NCI-H2227 treated with DMSO at 0.1 percent for 48 hours (cell line): ENCODE measurements around the gene CACNA2D3.
"Not testable (repeated sequence)": the region's sequence is repeated elsewhere in the genome, so short reads cannot be mapped to it uniquely, and the experiment has no call there.

Experiments
- DNase-seq: peaks from one replicate; lab custom pipeline; 2025; lab: John Stamatoyannopoulos, UW

The CACNA2D3 gene

DNA sequence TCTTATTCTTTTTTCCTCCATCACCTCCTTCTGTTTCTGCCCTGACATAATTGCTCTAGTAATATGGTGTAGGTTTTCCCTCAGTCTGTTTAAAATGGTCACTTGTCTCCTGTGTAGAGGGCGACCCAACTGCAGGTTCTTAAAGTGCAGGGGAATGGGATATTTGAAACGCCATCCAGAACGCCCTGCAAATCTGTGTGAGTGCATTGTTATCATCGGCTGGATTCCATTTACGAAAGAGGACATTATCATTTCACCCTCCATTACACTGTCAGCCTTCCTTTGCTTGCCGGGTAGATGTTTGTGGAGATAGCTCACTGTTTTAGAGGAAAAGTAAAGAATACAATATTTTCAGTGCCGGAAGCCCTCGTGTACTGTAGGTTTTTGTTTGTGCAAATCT lies 451.5 kb downstream of the CACNA2D3 start:
- peak; percentile 49 for DNase-seq

DNA sequence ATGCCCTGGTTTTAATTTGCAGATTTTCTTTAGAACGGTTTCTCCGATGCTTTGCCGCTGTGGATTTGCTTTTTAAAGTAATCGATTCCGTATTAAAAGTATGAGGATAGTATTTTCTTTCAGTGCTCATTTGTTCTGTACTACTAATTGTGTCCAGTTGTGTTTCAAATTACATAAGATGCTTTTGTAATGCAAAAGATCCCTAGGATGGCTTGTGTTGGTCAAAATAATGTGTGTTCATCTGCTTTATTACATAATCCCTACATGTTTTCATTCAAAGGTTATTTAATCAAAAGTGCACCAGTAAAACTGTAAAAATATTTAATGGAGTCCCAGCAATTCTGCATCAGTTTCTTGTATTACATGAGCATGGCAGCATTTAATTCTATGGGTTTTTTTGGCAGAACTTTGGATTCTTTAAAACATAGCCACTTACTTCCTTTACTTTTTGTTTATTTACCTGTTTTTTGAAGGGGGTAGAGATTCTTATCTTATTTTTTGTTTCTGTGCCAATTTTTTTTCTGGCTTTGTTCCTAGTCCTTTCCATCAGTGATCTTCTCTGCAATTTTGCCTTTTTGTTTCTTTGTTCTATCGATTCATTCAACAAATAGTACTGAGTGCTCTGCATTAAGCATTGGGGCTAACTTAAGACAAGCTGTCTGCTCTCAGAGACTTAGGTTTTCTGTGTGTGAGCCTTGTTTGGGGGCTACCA lies 452.7 kb downstream of the CACNA2D3 start:
- no peak for DNase-seq

DNA sequence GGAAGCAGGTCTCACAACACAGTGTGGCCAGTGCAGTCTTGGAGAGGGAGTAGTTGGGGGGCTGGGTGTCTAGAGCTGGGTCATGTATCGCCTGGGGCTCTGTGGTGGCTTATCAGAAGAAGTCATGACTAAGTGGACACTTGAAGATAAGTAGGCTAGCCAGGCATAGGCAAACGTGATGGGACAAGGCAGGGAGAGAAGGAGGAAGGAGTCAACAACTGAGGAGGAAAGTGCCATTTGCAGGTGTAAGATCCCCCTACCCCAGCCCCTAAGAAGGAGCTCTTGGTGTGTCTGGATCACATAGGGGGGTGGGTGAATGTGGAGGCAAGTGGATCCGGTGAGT lies 453.2 kb downstream of the CACNA2D3 start:
- no peak for DNase-seq

DNA sequence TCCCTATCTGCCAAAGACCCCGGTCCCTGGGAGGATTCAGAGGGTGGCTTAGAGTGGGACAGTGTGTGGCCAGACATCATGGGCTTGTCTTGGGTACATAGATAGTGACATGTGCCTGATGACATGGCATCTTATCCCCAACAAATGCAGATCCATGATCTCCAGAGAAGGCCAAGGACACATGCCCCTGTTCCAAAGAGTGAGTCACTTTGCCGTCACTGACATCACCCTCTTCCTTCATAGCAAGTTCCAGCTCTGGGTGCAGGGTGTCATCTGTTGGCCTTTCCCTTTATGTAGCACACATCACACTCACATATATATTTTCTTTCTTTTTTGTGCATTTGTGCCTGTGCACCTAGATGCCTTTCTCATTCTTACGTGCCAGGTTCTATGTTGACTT lies 455.0 kb downstream of the CACNA2D3 start:
- no peak for DNase-seq

DNA sequence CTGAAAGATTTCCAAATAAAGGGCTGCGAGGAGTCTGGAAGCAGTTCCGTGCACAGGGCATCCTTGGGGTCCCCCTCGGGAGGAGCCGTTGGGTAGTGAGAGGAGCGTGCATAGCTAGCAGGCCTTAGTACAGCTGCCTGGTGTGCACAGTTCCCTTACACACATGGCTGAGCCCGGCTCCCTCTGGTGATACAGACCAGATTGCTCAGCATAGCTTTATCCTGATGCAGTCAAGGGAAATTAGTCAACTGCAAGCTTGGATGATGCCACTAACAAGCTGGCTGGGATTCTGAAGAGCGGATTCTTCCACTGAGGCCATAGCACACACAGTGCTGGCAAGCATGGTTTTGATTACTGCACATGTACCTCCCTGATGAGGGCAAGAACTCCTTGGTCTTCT lies 456.1 kb downstream of the CACNA2D3 start:
- DNase-seq: no peak

DNA sequence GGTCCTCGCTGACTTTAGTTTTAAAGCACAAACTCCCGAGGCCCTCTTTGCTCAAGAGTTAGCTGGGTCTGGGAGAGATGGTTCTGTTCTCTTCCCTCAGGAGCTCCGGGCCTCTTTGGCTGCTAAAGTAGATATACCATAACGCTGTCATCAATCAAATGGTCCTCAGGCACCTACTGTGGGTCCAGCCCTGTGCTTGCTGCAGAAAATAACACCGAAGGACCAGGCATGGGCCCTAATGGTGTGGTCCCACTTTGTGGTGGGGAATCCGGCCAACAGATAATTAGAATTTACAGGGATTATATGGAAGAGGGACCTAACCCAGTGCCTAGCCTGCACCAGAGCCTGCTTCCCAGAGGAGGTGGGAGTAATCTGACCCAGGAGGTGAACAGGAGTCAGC lies 458.1 kb downstream of the CACNA2D3 start:
- no peak for DNase-seq

DNA sequence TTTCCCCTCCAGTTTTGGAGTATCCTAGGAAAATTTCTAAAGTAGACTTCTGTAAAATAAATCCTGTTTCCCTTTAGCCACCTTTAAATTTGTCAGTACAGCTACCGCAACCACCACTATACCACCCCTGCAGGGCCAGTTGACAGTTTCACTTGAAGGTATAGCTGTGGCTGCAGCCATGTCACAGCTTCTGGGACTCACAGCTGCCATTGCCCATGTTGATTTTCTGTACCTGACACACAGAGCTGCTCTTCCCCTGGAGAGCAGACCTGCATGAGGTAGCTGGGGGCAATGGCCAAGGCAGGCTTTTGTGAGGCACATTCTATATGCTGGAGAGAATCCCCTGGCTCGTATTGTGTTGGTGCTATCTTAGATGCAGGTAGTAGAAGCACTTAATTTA lies 460.1 kb downstream of the CACNA2D3 start:
- DNase-seq: no peak

DNA sequence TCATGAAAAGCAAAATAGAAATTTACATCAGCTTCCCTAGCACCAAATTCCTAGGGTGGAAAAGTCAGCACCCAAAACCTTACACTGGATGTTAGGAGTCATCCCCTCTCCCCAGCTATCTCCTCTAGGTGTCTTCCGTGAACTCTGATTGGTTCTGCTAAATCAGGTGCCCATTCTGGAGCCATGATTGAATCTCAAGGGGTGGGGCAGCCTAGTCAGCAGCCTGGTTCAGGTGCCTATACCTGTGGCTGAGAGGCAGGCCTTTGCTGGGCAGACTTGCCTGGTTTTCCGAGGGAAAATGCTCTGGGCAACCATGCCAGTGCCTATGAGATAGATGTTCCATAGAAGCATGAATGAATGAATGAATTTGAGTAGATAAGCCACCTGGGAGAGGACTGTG lies 468.8 kb downstream of the CACNA2D3 start:
- DNase-seq: no peak

DNA sequence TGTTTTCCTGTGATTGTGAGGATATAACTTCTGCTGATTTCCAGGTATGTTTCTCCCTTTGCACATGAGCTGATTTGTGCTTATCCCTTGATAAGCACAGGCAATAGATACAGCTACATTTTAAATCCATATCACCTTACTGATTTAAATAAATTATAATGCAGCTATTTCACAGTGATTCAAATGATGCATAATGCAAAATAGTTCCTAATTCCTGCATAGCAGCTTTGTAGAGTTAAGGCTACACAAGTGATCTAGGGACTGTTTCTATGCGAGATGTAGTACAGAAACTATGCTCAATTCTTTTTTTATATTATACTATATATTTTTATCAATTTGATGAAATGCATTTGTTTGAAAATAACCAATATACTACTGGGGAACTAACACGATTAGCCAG lies 471.3 kb downstream of the CACNA2D3 start:
- DNase-seq: no peak

DNA sequence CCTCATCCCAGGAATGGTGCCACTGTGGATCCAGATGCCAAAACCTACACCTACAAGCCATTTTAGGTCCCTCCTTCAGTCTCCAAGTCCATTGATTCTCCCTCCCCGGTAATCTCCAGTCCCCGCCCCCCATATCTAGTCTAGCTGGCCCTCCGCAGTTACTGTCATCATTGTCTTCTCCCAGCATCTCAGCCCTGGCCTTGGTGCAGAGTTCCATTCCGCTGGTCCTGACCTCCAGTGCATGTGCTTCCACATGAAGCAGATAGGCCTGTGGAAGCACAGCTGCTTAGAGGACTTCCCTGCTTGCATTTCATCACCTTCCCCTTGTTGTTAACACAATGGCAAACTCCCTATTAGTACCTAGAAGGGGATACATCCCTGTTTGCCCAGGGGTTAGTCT lies 473.7 kb downstream of the CACNA2D3 start:
- no peak for DNase-seq

DNA sequence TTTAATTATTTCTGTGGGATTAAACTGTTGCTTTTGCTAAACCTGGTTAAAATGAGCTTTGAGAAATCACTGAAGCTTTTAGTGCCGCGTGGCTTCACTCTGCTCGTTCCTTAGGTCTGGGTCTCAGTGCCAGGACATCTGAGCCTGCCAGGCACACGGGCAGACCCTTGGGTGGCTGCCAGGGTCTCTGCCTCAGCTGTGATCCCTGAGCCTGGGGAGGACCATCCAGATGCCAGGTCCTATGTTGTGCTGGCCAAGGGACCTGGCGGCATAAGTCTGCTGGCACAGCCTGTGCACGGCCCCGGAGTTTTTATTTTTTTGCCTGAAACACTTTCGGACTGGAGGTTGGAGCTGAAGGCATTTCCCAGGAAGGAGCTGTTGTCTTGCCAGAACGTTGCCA lies 477.4 kb downstream of the CACNA2D3 start:
- no peak for DNase-seq

DNA sequence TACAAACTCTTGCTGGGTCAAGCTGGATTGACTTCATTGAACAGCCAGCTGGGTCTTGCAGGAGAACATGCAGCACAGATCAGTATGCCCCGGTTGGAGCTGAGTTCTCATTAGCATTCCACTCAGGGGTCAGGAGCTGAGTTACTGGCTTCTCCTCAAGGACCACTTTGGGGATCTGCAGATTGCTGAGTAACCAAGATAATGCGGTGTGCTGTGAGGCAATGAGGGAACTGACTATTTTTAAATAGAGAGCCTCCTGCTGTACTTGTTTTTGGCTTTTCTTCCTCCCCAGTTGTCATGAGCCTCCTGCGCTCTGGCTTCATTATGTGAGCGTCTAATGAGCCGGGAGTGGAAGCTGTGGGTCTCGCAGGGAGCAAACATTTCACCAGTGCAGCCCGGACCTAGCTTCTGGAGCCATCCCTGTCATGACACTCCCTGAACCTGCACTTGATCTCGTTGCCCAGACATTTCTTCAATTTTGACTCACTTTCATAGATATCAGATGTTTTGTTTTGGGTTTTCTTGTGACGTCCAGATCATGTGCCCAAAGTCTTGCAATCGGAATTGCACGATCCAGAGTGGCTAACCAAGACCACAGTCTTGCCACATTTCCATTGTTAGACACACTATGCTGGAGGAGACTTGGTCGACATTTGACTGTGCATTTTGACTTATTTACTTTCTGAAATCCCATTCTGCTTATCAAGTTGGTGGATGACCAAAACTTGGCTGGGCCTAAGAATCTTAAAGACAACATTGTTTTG lies 478.3 kb downstream of the CACNA2D3 start:
- peak; percentile 45 for DNase-seq

DNA sequence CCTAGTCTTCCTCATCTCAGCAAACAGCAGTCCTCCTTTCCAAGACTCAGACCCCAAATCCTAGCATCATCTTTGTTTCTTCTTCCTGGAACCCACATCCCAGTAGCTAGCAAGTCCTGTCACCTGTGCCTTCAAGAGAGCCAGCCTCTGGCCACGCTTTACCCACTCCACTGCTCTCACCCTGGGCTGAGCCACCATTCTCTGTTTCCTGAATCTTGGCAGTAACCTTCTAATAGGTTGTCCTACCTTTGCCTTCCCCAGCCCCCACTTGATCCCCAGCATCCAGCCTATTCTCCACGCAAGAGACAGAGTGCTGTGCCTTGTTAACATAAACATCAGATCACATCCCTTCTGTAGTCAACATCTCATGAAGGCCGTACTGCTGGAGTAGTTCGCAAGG lies 482.1 kb downstream of the CACNA2D3 start:
- no peak for DNase-seq

DNA sequence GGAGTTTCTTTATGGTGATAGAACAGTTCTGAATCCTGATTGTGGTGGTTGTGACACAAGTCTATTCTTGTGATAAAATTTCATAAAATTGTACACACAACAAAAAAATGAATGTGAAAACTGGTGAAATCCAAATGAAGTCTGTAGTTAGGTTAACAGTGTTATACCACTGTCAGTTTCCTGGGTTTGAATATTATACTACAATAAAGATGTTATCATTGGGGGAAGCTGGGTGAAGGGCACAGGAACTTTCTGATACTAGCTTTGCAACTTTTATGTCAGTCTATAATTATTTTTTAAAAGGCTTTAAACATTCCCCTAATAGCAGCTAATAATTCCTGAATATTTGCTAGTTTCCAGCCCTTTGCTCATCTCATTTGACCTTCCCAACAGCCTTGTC lies 485.7 kb downstream of the CACNA2D3 start:
- DNase-seq: no peak

DNA sequence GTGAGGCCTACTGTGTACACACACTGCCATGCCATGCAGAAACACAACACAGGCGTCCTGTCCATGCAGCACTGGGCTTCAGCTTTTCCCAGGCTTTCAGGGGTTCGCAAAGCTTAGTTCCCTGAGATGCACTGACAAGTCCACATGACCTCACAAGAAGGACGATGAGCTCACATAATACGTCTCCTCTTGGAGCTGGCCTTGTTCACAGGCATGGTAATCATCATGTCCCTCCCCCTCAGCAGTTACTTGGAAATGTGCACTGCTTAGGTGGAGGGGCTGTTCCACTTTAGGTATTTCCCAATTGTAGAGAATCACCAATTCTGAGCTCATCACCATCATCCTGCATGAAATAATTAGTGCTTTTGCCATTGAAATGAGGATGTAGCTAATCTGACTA lies 496.7 kb downstream of the CACNA2D3 start:
- DNase-seq: no peak

DNA sequence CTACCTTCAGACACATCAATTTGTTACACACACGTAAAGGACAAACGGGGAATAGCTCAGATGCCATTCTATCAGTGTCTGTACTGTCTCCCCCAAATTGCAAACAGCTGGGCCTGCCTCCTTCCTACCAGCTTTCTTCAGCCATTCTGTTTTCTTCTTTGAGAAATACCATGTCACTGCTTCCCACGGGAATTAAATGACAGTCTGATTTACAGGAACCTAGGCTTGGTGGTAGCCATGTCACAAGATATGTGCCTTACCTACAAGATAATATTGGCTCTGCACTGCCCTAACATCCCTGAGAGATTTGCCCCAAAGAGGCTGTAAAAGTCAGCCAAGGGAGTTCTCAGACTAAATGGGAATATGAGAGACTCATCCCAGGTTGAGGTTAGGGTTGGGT lies 497.2 kb downstream of the CACNA2D3 start:
- DNase-seq: no peak

DNA sequence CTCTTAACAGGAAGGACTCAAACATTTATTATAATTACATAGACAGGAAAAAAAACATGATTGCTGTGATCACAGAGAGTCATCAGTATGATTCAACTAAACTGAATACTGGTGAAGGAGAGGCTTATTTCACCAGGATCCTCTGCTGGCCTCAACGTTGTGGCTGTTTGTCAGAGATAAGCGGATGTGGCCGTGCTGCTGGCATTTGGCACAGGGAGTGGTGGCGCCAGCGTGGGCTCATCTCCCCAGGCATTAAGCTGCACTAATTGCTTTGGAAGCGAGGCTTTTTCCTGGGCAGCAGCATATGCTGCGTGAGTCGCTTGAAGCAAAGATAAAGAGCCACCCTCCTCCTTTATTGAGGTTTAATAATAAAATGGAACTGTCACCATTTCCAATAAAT lies 498.8 kb downstream of the CACNA2D3 start:
- peak; percentile 36 for DNase-seq

DNA sequence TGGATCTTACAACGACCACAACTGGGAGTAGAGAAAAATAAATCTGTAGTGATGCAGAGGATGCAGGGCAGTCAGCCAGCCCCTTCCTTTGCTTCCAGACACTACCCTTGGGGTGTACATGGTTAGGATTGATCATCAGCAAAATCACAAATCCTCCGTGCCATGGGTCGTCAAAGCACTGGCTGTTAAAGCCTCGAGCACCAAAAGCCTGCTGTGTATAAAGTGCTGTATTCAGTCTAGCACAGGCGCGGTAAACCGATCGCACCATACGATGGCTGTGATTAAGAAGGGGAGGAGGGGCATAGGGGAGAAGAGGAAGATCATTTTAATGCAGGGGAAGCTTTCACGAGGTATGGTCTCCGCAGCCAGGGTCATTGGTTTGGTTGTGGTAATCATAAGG lies 500.3 kb downstream of the CACNA2D3 start:
- DNase-seq: no peak

DNA sequence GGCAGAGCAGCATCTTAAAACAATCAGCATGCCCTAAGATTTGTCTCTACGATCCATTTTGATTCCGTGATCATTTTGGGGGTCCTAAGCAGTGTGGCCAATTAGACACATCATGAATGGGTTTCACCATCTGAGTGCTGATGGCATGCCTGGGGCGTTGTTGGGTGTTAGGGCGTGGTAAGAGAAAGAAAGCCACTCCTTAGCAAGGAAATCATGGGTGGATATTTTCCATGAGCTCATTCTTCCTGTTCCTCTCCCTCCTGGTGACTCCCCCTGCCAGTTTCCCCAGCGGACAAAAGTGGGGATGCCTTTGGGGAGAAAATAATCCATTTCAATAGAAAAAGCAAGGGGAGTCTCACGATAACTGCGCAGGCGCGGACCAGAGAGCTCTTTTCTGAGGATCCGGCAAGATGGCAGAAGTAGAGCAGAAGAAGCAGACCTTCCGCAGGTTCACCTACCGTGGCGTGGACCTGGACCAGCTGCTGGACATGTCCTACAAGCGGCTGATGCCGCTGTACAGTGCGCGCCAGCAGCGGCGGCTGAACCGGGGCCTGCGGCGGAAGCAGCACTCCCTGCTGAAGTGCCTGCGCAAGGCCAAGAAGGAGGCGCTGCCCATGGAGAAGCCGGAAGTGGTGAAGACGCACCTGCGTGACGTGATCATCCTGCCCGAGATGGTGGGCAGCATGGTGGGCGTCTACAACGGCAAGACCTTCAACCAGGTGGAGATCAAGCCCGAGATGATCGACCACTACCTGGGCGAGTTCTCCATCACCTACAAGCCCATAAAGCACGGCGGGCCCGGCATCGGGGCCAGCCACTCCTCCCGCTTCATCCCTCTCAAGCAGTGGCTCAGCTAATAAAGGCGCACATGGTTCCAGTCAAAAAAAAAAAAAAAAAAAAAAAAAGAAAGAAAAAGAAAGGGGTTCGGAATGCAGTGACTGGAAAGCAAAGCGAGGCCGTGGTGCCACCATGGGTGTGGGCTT lies 503.7 kb downstream of the CACNA2D3 start:
- no peak for DNase-seq

DNA sequence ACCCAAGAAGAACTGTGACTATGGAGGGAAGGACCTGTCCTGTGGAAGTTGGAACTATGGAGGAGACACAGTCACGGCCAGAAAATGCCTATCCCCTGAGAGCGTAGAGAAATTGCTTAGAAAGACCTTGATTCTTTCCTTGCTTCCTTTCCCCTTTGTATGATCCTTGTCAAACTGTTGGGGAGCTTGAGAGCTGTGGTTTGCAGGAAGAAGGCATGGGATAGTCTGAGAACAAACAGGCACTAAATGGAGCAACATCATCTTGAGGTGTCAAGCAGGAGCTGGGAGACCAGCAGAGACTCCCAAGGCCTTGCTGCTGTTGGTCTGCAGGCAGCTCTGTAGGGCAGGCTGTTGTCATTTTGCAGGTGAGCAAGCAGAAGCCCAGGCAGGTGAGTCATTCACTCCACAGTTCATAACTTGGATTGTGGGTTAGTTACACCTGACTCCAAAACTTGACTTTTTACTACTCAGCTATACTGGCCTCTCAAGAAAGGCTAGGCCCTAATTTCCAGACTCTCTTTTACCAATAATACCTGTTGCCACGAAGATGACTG lies 506.6 kb downstream of the CACNA2D3 start:
- no peak for DNase-seq

DNA sequence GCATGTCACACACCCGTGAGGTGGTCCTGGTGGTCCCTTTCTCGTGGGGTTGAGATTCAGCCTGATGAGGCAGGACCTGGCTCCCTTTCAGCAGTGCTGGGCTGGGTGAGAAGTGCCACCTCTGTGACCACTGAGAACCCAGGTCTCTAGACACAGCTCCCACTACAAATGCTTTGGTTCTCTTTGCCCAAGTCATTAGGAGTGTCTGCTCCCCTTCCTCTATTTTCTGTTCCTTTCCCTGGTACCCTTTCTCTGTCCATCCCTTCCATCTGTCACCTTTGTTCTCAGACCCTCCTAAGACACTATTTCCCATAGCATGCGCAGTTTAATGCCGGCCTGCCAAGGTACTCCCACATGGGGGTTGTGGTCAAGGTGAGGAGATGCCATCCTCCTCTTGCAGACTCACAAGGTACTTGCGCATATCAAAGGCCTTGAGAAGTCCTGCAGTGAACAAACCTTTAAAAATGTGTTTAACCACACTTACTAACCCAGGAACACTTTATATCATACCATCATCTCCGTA lies 507.8 kb downstream of the CACNA2D3 start:
- DNase-seq: no peak

DNA sequence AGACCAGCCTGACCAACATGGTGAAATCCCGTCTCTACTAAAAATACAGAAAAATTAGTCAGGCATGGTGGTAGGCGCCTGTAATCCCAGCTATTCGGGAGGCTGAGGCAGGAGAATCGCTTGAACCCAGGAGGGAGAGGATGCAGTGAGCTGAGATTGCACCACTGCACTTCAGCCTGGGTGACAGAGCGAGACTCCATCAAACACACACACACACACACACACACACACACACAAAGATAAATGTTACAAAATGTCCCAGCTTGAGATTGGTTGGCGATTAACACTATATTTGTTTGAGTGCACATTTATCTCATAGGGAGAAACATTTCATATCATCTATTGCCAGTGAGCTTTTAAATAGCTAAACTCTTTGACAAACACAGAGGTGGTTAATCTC lies 508.6 kb downstream of the CACNA2D3 start:
- DNase-seq: not testable (repeated sequence)
